ENCODE results near the gene ATP1B1. TPM values are rescaled to one million over a fixed set of nuclear protein-coding genes. Genes with fewer than 3 reads are reported as not detected.
"Not testable (repeated sequence)": the region's sequence is repeated elsewhere in the genome, so short reads cannot be mapped to it uniquely, and the experiment has no call there.

The ATP1B1 gene
- total RNA-seq, 1 donor, result 13.7 TPM

DNA sequence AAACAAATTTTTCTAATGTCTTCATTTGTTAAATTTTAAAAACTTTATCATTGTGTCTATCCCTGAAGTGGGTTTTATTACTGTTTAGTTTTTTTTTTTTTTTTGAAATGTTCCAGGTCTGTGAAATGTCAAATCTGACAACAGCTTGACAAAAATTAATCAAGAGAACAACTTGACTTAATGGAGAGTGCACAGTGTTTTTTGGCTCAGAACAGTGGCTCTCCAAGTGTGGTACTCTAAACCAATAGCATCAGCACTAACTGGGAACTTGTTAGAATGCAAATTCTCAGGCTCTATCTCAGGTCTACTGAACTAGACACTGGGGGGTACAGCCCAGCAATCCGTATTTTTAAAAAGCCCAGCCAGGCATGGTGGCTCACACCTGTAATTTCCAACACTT lies 49.2 kb downstream of the ATP1B1 start:
- no peak overlapping the region for H3K4me3 ChIP-seq (ENCODE audit: low read depth, low read length)
- TF ChIP-seq, protein P1, sequence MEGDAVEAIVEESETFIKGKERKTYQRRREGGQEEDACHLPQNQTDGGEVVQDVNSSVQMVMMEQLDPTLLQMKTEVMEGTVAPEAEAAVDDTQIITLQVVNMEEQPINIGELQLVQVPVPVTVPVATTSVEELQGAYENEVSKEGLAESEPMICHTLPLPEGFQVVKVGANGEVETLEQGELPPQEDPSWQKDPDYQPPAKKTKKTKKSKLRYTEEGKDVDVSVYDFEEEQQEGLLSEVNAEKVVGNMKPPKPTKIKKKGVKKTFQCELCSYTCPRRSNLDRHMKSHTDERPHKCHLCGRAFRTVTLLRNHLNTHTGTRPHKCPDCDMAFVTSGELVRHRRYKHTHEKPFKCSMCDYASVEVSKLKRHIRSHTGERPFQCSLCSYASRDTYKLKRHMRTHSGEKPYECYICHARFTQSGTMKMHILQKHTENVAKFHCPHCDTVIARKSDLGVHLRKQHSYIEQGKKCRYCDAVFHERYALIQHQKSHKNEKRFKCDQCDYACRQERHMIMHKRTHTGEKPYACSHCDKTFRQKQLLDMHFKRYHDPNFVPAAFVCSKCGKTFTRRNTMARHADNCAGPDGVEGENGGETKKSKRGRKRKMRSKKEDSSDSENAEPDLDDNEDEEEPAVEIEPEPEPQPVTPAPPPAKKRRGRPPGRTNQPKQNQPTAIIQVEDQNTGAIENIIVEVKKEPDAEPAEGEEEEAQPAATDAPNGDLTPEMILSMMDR (IDR thresholded peaks at IDR 0.05; ENCODE audit: insufficient read depth, low read length), result no peak
- DNase-seq (ENCODE audit: low read depth), result no peak

DNA sequence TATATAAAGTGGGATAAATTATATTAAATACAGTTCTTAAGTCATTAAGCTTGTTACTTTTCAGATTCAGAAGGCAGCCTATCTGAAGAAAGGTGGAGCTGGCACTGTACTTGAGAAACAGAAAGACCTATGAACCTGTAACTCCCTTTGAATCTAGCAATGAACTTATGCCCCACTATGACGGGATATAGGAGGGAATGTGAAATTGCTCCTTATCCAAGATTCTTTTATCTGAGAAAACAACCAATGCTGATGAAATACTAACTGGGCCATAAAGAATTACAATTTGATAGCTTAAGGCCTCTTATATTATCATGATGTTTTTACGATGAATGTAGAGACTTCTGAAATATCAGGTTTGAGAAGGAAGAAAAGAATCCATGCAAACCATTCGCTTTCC lies 50.1 kb downstream of the ATP1B1 start:
- no peak overlapping the region for H3K4me3 ChIP-seq (ENCODE audit: low read depth, low read length)
- TF ChIP-seq, protein P1 (IDR thresholded peaks at IDR 0.05; ENCODE audit: insufficient read depth, low read length), result no peak
- no peak for DNase-seq (ENCODE audit: low read depth)

DNA sequence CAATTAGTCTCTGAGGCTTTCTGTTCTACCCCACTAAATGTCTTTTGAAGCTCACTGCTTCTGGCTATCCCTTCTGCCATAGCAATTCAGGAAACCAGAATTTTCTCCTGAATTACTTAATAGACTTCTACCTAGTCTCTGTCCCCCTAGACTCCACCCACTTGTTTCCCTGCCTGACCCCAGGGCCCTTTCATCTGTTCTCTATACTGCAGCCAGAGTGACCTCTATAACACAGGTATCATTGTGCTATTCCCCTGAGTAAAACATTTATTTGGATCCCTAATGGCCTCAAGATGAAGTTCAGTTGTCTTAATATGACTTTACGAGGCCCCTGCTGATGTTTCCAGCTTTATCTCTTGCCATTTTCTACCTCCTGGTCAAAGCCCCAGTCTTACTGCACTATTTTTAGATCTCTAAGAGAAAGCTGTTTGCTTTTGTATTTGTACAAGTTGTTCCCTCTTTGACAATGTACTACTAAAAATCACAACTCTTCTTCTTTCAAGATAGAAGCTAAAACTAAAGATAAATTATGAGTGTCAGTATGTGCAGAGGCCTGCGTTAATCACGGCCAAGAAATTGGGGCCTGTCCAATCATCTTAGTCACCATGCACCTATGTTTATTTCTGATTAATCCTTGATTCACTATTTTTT lies 54.5 kb downstream of the ATP1B1 start:
- no peak overlapping the region for H3K4me3 ChIP-seq (ENCODE audit: low read depth, low read length)
- DNase-seq (ENCODE audit: low read depth), result peak; percentile 26
- TF ChIP-seq, protein P1 (IDR thresholded peaks at IDR 0.05; ENCODE audit: insufficient read depth, low read length), result no peak

DNA sequence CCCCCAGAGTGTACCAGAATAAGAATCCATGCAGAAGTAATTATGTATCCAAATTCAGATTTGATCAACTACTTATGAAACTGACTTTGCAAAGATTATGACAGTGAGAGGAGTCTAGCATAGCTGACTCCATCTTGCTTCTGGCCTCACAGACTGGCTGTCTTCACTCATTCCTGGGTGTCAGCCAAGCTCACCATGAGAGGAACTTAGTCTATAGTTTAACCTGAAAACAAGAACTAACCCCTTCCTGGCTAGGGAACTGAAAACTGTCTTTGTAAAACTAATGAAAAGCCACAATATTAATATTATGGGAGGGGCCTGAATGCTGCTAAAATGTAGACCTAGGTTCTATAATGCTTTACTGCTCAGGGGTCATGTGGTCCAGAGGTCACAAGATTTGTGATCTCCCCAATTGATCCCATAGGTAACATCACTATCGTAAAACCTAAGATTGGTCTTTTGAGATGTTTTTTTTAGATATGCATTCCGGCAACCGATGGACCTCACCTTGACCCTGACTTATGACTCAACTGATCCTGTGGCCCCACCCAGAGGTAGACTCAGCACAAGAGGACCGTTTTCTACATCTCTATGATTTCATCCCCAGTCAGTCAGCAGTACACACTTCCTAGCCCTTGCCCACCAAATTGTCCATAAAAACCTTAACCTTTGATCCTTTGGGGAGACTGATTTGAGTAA lies 55.2 kb downstream of the ATP1B1 start:
- peak; percentile 18 for DNase-seq (ENCODE audit: low read depth)
- TF ChIP-seq, protein P1 (IDR thresholded peaks at IDR 0.05; ENCODE audit: insufficient read depth, low read length), result no peak
- no peak overlapping the region for H3K4me3 ChIP-seq (ENCODE audit: low read depth, low read length)

DNA sequence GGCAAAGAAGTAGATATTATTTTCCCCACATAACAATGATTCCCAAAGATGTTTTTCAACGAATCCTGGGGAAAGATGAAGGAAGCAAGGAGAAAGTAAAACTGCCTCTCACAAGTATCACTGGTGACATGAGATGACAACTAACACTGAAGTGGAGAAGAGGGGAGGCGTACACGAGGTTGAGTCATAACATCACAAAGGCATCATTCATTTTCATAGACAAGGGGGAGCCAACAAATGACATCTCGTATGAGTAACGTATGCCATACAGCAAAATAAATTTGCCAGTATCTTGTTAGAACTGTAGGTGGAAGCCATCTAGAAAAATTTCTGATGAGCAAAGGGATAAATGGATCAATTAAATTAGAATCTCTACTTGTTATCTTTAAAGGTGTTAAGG lies 56.6 kb downstream of the ATP1B1 start:
- no peak overlapping the region for H3K4me3 ChIP-seq (ENCODE audit: low read depth, low read length)
- TF ChIP-seq, protein P1 (IDR thresholded peaks at IDR 0.05; ENCODE audit: insufficient read depth, low read length), result no peak
- no peak for DNase-seq (ENCODE audit: low read depth)

DNA sequence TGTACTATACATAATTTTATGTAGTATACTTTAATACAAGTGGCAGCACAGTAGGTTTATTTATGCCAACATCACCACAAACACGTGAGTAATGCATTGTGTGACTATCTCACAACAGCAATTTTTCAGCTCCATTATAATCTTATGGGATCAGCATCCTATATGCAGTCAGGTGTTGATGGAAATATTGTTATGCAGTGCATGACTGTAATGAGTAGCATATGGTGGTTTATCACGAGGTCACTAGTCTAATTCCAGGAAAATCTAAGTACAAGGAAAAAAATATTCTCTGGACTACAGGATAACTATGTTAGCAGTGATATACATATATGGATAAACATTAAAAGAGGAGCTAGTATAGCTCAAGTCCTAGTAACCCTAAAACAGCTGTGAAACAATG lies 69.0 kb downstream of the ATP1B1 start:
- no peak overlapping the region for H3K4me3 ChIP-seq (ENCODE audit: low read depth, low read length)
- TF ChIP-seq, protein P1 (IDR thresholded peaks at IDR 0.05; ENCODE audit: insufficient read depth, low read length), result no peak
- no peak for DNase-seq (ENCODE audit: low read depth)

DNA sequence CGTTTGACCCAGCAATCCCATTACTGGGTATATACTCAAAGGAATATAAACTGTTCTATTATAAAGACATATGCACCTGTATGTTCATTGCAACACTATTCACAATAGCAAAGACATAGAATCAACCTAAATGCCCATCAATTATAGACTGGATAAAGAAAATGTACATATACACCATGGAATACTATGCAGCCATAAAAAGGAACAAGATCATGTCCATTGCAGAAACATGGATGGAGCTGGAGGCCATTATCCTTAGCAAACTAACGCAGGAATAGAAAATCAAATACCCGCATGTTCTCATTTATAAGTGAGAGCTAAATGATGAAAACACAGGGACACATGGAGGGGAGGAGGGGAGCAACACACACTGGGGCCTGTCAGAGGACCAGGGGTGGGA lies 72.9 kb downstream of the ATP1B1 start:
- DNase-seq (ENCODE audit: low read depth); H3K4me3 ChIP-seq (ENCODE audit: low read depth, low read length): not testable (repeated sequence)
